Esophagus squamous epithelium (tissue), 4 donors: ENCODE data around the gene MROH2B.

ENCODE experiments used
- CTCF ChIP-seq, 6 experiments: fragments of 450-650 bp in 4 of 6; fragments of 200-600 bp in 2 of 6; sonication (generic) in 2 of 6; IDR thresholded peaks; one replicate each; pipeline ENCODE4 v1.5.1; 2016 to 2019; ENCODE audit warnings: antibody characterized with exemption in 6 of 6, mild to moderate bottlenecking in 4 of 6, moderate library complexity in 4 of 6
- POLR2A ChIP-seq, 4 donors: fragments of 450-650 bp; IDR thresholded peaks; one replicate each; pipeline ENCODE4 v1.6.1; 2017; ENCODE audit warnings: antibody characterized with exemption in 4 of 4, mild to moderate bottlenecking in 4 of 4, moderate library complexity in 3 of 4

- TF ChIP-seq CTCF (IDR thresholded peaks at IDR 0.05) (no peak), POLR2A (IDR thresholded peaks at IDR 0.05) (no peak)
Measured at GRCh38 chr5:40985501-40985900, 85.6 kb downstream of the MROH2B start.
